Measurements from ENCODE around the gene PTGIS. TPM values are rescaled to one million over a fixed set of nuclear protein-coding genes. Genes with fewer than 3 reads are reported as not detected.
A peak's percentile ranks its signal among the peaks of the same experiment; 100 is the strongest.

Gene PTGIS
- total RNA-seq, 4 donors from 2014 or later = 4.4 to 41.2 (median 16.2) TPM

DNA sequence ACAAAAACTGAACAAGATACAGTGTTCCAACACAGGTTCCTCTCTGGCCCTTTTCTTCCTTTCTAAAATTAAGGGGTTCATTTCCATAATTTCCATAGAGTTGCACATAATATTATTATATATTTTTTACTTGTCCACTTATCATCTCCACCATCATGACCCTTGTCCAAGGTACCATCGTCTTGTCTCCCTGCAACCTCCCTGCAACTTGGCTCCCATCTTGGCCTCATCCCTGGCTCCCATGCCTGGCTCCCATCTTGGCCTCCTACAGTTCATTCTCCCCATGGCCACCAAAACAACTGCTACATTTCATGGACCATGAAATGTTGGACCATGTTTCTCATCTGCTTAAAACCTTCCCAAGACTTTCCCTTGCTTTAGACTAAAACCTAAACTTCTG lies 82.4 kb downstream of the PTGIS start:
- no peaks in the 10 kb centered on the region for H3K9me3 ChIP-seq
- peaks cover 13 to 22% of the 10 kb centered on the region in 2 donors for H3K4me1 ChIP-seq
- TF ChIP-seq POLR2A (IDR thresholded peaks at IDR 0.05) = no peak
- TF ChIP-seq, protein P1, sequence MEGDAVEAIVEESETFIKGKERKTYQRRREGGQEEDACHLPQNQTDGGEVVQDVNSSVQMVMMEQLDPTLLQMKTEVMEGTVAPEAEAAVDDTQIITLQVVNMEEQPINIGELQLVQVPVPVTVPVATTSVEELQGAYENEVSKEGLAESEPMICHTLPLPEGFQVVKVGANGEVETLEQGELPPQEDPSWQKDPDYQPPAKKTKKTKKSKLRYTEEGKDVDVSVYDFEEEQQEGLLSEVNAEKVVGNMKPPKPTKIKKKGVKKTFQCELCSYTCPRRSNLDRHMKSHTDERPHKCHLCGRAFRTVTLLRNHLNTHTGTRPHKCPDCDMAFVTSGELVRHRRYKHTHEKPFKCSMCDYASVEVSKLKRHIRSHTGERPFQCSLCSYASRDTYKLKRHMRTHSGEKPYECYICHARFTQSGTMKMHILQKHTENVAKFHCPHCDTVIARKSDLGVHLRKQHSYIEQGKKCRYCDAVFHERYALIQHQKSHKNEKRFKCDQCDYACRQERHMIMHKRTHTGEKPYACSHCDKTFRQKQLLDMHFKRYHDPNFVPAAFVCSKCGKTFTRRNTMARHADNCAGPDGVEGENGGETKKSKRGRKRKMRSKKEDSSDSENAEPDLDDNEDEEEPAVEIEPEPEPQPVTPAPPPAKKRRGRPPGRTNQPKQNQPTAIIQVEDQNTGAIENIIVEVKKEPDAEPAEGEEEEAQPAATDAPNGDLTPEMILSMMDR (IDR thresholded peaks at IDR 0.05) = no peak
- intact Hi-C loops (cut with DNase I) = loop anchor here (2.0 to 10.0 kb wide), 2 partner anchors 151 to 241 kb away; no protein-coding TSS in a partner anchor
- H3K4me3 ChIP-seq (replicated peaks in 1 of 3) = no peak overlapping the region
- WGBS, 2 donors = 64 to 74% methylated on average over 1 of the region's 1 CpG
- DNase-seq = no peak
- no peak overlapping the region for H3K27ac ChIP-seq
- no peaks in the 10 kb centered on the region for H3K36me3 ChIP-seq
- H3K27me3 ChIP-seq = peaks cover 8% of the 10 kb centered on the region

- DNase-seq = peak; percentile 70 to 75
- Histone ChIP-seq H3K27me3 (peaks cover 8% of the 10 kb centered on the region), H3K36me3 (no peaks in the 10 kb centered on the region), H3K27ac (no peak overlapping the region), H3K9me3 (no peaks in the 10 kb centered on the region), H3K4me3 (replicated peaks in 1 of 3) (peak overlapping the region in 1 of 3 donors; percentile 19), H3K4me1 (peaks cover 13 to 22% of the 10 kb centered on the region in 2 donors)
- intact Hi-C loops (cut with DNase I) = loop anchor here (2.0 to 10.0 kb wide), 2 partner anchors 150 to 240 kb away; no protein-coding TSS in a partner anchor
- WGBS, 2 donors = 3% methylated on average over 23 of the region's 61 CpGs
- peak in 1 of 2 donors; percentile 15 for TF ChIP-seq POLR2A (IDR thresholded peaks at IDR 0.05)
- TF ChIP-seq, protein P1 (IDR thresholded peaks at IDR 0.05) = peak; percentile 17 to 70 (median 64)
Observed at GRCh38 chr20:49484180-49485140, 83.5 kb downstream of the PTGIS start.

GRCh38 chr20:49483696-49484123 lies 84.2 kb downstream of the PTGIS start:
- TF ChIP-seq POLR2A (IDR thresholded peaks at IDR 0.05) = no peak
- TF ChIP-seq, protein P1 (IDR thresholded peaks at IDR 0.05) = no peak
- H3K27me3 ChIP-seq = peaks cover 8% of the 10 kb centered on the region
- no peaks in the 10 kb centered on the region for H3K36me3 ChIP-seq
- no peak overlapping the region for H3K27ac ChIP-seq
- H3K4me3 ChIP-seq (replicated peaks in 1 of 3) = no peak overlapping the region
- intact Hi-C loops (cut with DNase I) = loop anchor here (2.0 to 10.0 kb wide), 2 partner anchors 149 to 239 kb away; no protein-coding TSS in a partner anchor
- H3K9me3 ChIP-seq = no peaks in the 10 kb centered on the region
- no peak for DNase-seq
- 0% methylated on average over 2 to 9 of the region's 44 CpGs for WGBS, 2 donors
- peaks cover 13 to 22% of the 10 kb centered on the region in 2 donors for H3K4me1 ChIP-seq

DNA sequence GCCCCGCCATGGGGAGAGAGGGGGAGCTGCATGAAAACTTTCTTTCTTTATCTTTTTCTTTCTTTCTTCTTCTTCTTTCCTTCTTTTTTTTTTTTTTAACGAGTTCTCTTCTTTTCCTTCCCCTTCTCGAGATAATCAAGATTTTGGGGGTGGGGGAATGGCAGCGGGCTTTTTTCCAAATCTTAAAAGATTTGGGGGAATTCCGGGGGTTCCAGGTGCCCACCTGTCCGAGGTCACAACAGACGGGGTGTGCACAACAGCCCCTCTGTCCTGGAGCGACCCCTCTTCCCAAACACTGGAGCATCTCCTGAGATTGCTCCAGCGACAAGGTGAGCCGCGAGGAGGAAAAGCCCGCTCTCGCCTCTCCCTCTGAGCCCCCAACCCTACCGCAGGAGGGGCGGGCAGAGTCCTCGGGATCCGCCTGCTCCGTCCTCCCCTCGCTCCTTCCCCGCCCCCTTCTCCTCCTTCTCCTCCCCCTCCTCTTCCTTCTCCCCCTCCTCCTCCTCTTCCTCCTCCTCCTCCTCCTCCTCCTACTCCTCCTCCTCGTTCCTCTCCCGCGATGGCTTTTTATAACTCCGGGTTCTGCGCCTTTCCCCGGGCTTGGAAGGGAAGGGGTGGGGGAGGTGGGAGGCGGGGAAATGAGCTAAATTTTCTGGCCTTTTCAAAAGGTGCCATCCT lies 84.8 kb downstream of the PTGIS start:
- no peaks in the 10 kb centered on the region for H3K36me3 ChIP-seq
- intact Hi-C loops (cut with DNase I) = loop anchor here (10.0 kb wide), 1 partner anchor 238 kb away; no protein-coding TSS in a partner anchor
- WGBS, 2 donors = 2 to 4% methylated on average over 27 of the region's 27 CpGs
- peaks cover 8% of the 10 kb centered on the region for H3K27me3 ChIP-seq
- no peaks in the 10 kb centered on the region for H3K9me3 ChIP-seq
- no peak for DNase-seq
- no peak for TF ChIP-seq POLR2A (IDR thresholded peaks at IDR 0.05)
- TF ChIP-seq, protein P1 (IDR thresholded peaks at IDR 0.05) = no peak
- no peak overlapping the region for H3K4me3 ChIP-seq (replicated peaks in 1 of 3)
- H3K27ac ChIP-seq = no peak overlapping the region
- peaks cover 13 to 22% of the 10 kb centered on the region in 2 donors for H3K4me1 ChIP-seq

All from thyroid gland (tissue), 4 donors.